Activated CD4-positive, alpha-beta T cell treated with anti-CD3 and anti-CD28 coated beads for 36 hours (primary cell): ENCODE results near the gene ZNF784. TPM values are rescaled to one million over a fixed set of nuclear protein-coding genes. Genes with fewer than 3 reads are reported as not detected.

Experiments used
- ATAC-seq: fragments of 200-7000 bp; cut with Tn5 transposase; one replicate; pipeline ENCODE4 v1.10.0; 2021; ENCODE audit warnings: mild to moderate bottlenecking, moderate library complexity
- CTCF ChIA-PET: fragments of 350-600 bp; sonication (Branson Sonifier 250); formaldehyde crosslinking; loops from one replicate; lab custom pipeline; 2021; ENCODE audit warnings: antibody characterized with exemption; lab: Charles Lee
- POLR2A ChIA-PET: fragments of 350-600 bp; sonication (Branson Sonifier 250); formaldehyde crosslinking; loops from one replicate; lab custom pipeline; 2021; ENCODE audit warnings: antibody characterized with exemption, inconsistent platforms; lab: Charles Lee
- DNase-seq: peaks from one replicate; pipeline ENCODE4 v3.0.0-alpha.2; 2020
- H3K27ac Mint-ChIP-seq: one replicate; pipeline ENCODE4 v1.8.0; 2021; ENCODE audit warnings: mixed read lengths
- H3K27me3 Mint-ChIP-seq: one replicate; pipeline ENCODE4 v1.8.0; 2021; ENCODE audit warnings: mixed read lengths
- H3K36me3 Mint-ChIP-seq: one replicate; pipeline ENCODE4 v1.8.0; 2021; ENCODE audit warnings: low read depth, mixed read lengths
- H3K4me1 Mint-ChIP-seq: one replicate; pipeline ENCODE4 v1.8.0; 2021; ENCODE audit warnings: mixed read lengths
- H3K4me3 Mint-ChIP-seq: one replicate; pipeline ENCODE4 v1.8.0; 2021; ENCODE audit warnings: mild to moderate bottlenecking, moderate library complexity, mixed read lengths
- H3K9me3 Mint-ChIP-seq: one replicate; pipeline ENCODE4 v1.8.0; 2021; ENCODE audit warnings: low read depth, mixed read lengths
- intact Hi-C, 2 experiments: fragments of 100-400 bp; cut with DNase I in 1 of 2; cut with micrococcal nuclease in 1 of 2; formaldehyde crosslinking; loops; one replicate each; pipeline versions ENCODE4 v1.14.2 to v1.15.1; 2022 to 2024; cut with DNase I, micrococcal nuclease
- total RNA-seq, 2 experiments: library from RNA; stranded (reverse); gene quantifications; one replicate each; pipeline ENCODE4 v1.2.3, GENCODE V29; 2021

ZNF784 gene
- total RNA-seq, 2 experiments from 2014 or later: 3.2 to 4.3 TPM

- no peak overlapping the region for H3K4me3 Mint-ChIP-seq
- H3K36me3 Mint-ChIP-seq: peaks cover 40% of the 10 kb centered on the region
- intact Hi-C loops: no loop called here
- ATAC-seq: no peak
- no peak for DNase-seq
- ChIA-PET POLR2A (no interaction called here), CTCF (interaction anchor here (1.4 kb wide), 1 partner anchor 9 kb away, joined by 3 read pairs; no protein-coding TSS in a partner anchor)
- no peak overlapping the region for H3K27ac Mint-ChIP-seq
- peaks cover 23% of the 10 kb centered on the region for H3K4me1 Mint-ChIP-seq
- H3K27me3 Mint-ChIP-seq: no peaks in the 10 kb centered on the region
- H3K9me3 Mint-ChIP-seq: no peaks in the 10 kb centered on the region
Measured at GRCh38 chr19:55597501-55597921, 26.9 kb downstream of the ZNF784 start.

- ChIA-PET CTCF (interaction anchor here (1.6 kb wide), 1 partner anchor 10 kb away, joined by 4 read pairs; no protein-coding TSS in a partner anchor), POLR2A (no interaction called here)
- H3K9me3 Mint-ChIP-seq: no peaks in the 10 kb centered on the region
- H3K27ac Mint-ChIP-seq: peak overlapping the region; percentile 10
- H3K36me3 Mint-ChIP-seq: peaks cover 43% of the 10 kb centered on the region
- DNase-seq (no peak), ATAC-seq (no peak)
- H3K27me3 Mint-ChIP-seq: no peaks in the 10 kb centered on the region
- H3K4me3 Mint-ChIP-seq: no peak overlapping the region
- intact Hi-C loops: no loop called here
- peaks cover 16% of the 10 kb centered on the region for H3K4me1 Mint-ChIP-seq
Measured at GRCh38 chr19:55596304-55596703, 28.1 kb downstream of the ZNF784 start.

DNA sequence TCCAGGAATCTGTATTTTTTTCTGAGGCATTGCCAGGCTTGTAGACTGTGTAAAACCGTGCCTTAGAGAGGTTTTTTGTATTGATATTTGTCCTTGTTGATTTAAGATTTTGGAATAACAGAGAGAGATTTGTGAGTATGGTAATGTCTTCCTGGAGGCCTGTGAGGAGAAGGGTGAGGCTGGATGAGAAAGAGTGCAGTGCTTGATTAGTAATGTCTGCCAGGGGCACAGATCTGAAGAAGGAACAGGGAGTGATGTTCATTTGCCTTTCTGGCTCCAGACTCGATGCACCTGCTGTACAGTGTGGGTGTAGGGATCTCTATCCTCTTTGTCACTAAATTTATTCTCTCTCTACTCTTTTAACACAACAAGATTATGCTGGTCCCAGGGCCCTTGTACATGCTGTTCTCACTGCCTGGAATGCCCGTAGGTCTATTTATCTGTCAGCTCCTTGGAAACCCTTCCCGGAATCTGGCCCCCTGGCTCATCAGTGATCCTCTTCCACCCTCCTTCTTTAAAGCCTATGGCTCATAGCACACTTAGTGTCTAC lies 29.3 kb downstream of the ZNF784 start:
- no peaks in the 10 kb centered on the region for H3K27me3 Mint-ChIP-seq
- DNase-seq: no peak
- intact Hi-C loops: no loop called here
- H3K27ac Mint-ChIP-seq: no peak overlapping the region
- H3K9me3 Mint-ChIP-seq: no peaks in the 10 kb centered on the region
- ATAC-seq: no peak
- POLR2A ChIA-PET: no interaction called here
- H3K4me1 Mint-ChIP-seq: peaks cover 12% of the 10 kb centered on the region
- H3K4me3 Mint-ChIP-seq: no peak overlapping the region
- H3K36me3 Mint-ChIP-seq: peaks cover 44% of the 10 kb centered on the region
- CTCF ChIA-PET: interaction anchor here (0.6 to 1.6 kb wide), 2 partner anchors 11 to 35 kb away, joined by 3 to 4 read pairs; no protein-coding TSS in a partner anchor

GRCh38 chr19:55593096-55593772 lies 31.1 kb downstream of the ZNF784 start:
- no peak for DNase-seq
- Mint-ChIP-seq H3K9me3 (no peaks in the 10 kb centered on the region), H3K4me1 (peaks cover 6% of the 10 kb centered on the region), H3K27ac (no peak overlapping the region), H3K4me3 (no peak overlapping the region), H3K27me3 (no peaks in the 10 kb centered on the region), H3K36me3 (peaks cover 40% of the 10 kb centered on the region)
- intact Hi-C loops: no loop called here
- ATAC-seq: no peak
- ChIA-PET POLR2A (no interaction called here), CTCF (interaction anchor here (0.9 kb wide), 1 partner anchor 28 kb away, joined by 3 read pairs; no protein-coding TSS in a partner anchor)

- no peak for DNase-seq
- H3K27ac Mint-ChIP-seq: no peak overlapping the region
- ATAC-seq: no peak
- peaks cover 37% of the 10 kb centered on the region for H3K36me3 Mint-ChIP-seq
- no peaks in the 10 kb centered on the region for H3K27me3 Mint-ChIP-seq
- ChIA-PET POLR2A (no interaction called here), CTCF (no interaction called here)
- H3K4me1 Mint-ChIP-seq: peaks cover 6% of the 10 kb centered on the region
- H3K9me3 Mint-ChIP-seq: no peaks in the 10 kb centered on the region
- no peak overlapping the region for H3K4me3 Mint-ChIP-seq
- intact Hi-C loops: no loop called here
Measured at GRCh38 chr19:55592391-55593090, 31.8 kb downstream of the ZNF784 start.

- POLR2A ChIA-PET: no interaction called here
- no peak overlapping the region for H3K27ac Mint-ChIP-seq
- DNase-seq: no peak
- H3K27me3 Mint-ChIP-seq: no peaks in the 10 kb centered on the region
- CTCF ChIA-PET: no interaction called here
- peaks cover 8% of the 10 kb centered on the region for H3K4me1 Mint-ChIP-seq
- no peak for ATAC-seq
- peaks cover 31% of the 10 kb centered on the region for H3K36me3 Mint-ChIP-seq
- H3K9me3 Mint-ChIP-seq: no peaks in the 10 kb centered on the region
- no peak overlapping the region for H3K4me3 Mint-ChIP-seq
- intact Hi-C loops: no loop called here
Measured at GRCh38 chr19:55591555-55591954, 32.8 kb downstream of the ZNF784 start.

- no peaks in the 10 kb centered on the region for H3K9me3 Mint-ChIP-seq
- no peak overlapping the region for H3K27ac Mint-ChIP-seq
- H3K27me3 Mint-ChIP-seq: no peaks in the 10 kb centered on the region
- peak; percentile 44 for DNase-seq
- ChIA-PET CTCF (no interaction called here), POLR2A (no interaction called here)
- no peak overlapping the region for H3K4me3 Mint-ChIP-seq
- intact Hi-C loops: no loop called here
- peaks cover 14% of the 10 kb centered on the region for H3K4me1 Mint-ChIP-seq
- H3K36me3 Mint-ChIP-seq: peaks cover 23% of the 10 kb centered on the region
- ATAC-seq: no peak
Measured at GRCh38 chr19:55590617-55591016, 33.7 kb downstream of the ZNF784 start.

- ChIA-PET CTCF (interaction anchor here (1.7 kb wide), 1 partner anchor 16 kb away, joined by 6 read pairs; no protein-coding TSS in a partner anchor), POLR2A (no interaction called here)
- no peak for DNase-seq
- Mint-ChIP-seq H3K4me1 (peaks cover 19% of the 10 kb centered on the region), H3K36me3 (peaks cover 18% of the 10 kb centered on the region), H3K27me3 (no peaks in the 10 kb centered on the region), H3K4me3 (no peak overlapping the region), H3K27ac (no peak overlapping the region), H3K9me3 (no peaks in the 10 kb centered on the region)
- intact Hi-C loops: no loop called here
- ATAC-seq: no peak
Measured at GRCh38 chr19:55590109-55590508, 34.3 kb downstream of the ZNF784 start.

- no peak for ATAC-seq
- H3K27me3 Mint-ChIP-seq: no peaks in the 10 kb centered on the region
- no peak for DNase-seq
- no peak overlapping the region for H3K4me3 Mint-ChIP-seq
- H3K27ac Mint-ChIP-seq: no peak overlapping the region
- H3K36me3 Mint-ChIP-seq: peaks cover 10% of the 10 kb centered on the region
- intact Hi-C loops: loop anchor here in 1 of 2 experiments (5.0 kb wide), 1 partner anchor 724 kb away; the partner anchor contains the start of gene ZSCAN5A
- ChIA-PET CTCF (interaction anchor here (1.7 kb wide), 1 partner anchor 18 kb away, joined by 6 read pairs; no protein-coding TSS in a partner anchor), POLR2A (no interaction called here)
- no peaks in the 10 kb centered on the region for H3K9me3 Mint-ChIP-seq
- H3K4me1 Mint-ChIP-seq: peaks cover 19% of the 10 kb centered on the region
Measured at GRCh38 chr19:55588738-55589137, 35.6 kb downstream of the ZNF784 start.

DNA sequence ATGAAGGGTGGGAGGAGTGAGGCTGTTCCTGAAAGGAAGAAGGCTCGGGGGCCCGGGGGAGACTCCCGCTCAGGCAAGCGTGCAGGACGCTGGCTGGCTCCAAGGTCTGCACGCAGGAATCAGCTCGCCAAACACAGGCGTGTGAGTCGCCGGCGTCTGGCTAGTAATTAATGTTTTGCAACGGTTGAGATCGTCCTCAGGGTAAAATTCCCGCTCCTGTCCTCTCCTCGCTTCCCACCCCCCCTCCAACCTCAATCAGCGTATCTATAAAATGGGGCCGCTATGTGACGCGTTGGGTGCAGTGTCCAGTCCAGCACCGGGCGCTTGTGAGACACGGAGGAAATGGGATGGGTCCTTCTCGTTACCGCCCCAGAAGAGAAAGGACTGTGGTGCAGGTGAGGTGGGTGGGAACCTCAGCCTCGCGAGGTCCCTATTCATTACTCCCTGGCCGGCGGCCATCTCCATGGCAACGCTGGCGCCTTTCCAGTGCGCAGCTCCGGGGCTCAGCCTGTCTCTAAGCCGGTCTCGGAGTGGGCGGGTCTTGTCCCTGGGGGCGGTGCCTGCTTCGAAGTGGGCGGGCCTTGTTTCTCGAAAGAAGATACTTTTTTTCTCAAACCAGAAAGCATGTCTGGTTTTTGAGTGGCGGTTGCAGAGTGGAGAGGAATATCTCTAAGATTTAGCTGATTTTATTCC lies 37.2 kb downstream of the ZNF784 start:
- Mint-ChIP-seq H3K36me3 (peaks cover 8% of the 10 kb centered on the region), H3K9me3 (no peaks in the 10 kb centered on the region), H3K4me3 (peak overlapping the region; percentile 71), H3K27ac (peak overlapping the region; percentile 37), H3K4me1 (peaks cover 20% of the 10 kb centered on the region), H3K27me3 (no peaks in the 10 kb centered on the region)
- ChIA-PET POLR2A (interaction anchor here (0.7 to 1.0 kb wide), 2 partner anchors 12 to 658 kb away, joined by 3 to 4 read pairs; partner anchors contain the start of gene FIZ1), CTCF (interaction anchor here (0.9 to 1.5 kb wide), 5 partner anchors 13 to 47 kb away, joined by 3 to 11 read pairs (median 5); no protein-coding TSS in a partner anchor)
- intact Hi-C loops: loop anchor here (1.0 to 5.0 kb wide), 6 partner anchors 12 to 725 kb away; partner anchors contain the start of genes FIZ1 (in 2 of the 2), ISOC2 (in 1 of the 2), ZNF784 (in 1 of the 2) and ZNF865 (in 1 of the 2)
- DNase-seq (peak; percentile 97), ATAC-seq (peak; percentile 99)
